Activated CD4-positive, alpha-beta T cell treated with anti-CD3 and anti-CD28 coated beads for 1 hour (primary cell): ENCODE data around the gene PATZ1.
"Not testable (repeated sequence)": the region's sequence is repeated elsewhere in the genome, so short reads cannot be mapped to it uniquely, and the experiment has no call there.

ENCODE experiments used
- DNase-seq: peaks from one replicate; pipeline ENCODE4 v3.0.0-alpha.2; 2020

PATZ1 gene, protein sequence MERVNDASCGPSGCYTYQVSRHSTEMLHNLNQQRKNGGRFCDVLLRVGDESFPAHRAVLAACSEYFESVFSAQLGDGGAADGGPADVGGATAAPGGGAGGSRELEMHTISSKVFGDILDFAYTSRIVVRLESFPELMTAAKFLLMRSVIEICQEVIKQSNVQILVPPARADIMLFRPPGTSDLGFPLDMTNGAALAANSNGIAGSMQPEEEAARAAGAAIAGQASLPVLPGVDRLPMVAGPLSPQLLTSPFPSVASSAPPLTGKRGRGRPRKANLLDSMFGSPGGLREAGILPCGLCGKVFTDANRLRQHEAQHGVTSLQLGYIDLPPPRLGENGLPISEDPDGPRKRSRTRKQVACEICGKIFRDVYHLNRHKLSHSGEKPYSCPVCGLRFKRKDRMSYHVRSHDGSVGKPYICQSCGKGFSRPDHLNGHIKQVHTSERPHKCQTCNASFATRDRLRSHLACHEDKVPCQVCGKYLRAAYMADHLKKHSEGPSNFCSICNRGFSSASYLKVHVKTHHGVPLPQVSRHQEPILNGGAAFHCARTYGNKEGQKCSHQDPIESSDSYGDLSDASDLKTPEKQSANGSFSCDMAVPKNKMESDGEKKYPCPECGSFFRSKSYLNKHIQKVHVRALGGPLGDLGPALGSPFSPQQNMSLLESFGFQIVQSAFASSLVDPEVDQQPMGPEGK

DNA sequence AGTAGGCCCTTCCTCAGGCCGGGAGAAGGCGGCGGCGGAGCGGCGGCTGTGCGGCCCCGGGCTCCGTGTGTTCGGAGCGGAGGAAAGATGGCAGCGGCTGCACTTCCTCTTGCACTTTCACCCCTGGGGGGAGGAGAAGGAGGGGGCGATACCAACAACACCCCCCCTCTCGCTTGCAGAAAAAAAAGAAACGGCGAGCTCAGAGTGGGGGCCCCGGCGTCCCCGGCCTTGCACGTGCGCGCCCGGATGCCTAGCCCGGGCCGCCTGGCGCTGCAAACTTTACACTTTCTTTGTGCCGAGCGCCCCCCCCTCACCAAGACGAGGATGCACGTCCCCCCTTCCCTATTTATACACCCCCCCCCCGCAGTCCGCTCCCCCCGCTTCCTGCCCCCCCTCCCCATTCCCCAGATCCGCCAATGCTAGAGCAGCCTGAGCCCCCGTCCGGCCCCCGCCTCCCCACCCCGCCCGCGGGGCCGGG is at the start of gene PATZ1:
PATZ1 (minus strand) TSS at position 92 of the 478 bp plus-strand sequence. CDS start 744 bp downstream, outside the sequence.
- DNase-seq = peak; percentile 61

DNA sequence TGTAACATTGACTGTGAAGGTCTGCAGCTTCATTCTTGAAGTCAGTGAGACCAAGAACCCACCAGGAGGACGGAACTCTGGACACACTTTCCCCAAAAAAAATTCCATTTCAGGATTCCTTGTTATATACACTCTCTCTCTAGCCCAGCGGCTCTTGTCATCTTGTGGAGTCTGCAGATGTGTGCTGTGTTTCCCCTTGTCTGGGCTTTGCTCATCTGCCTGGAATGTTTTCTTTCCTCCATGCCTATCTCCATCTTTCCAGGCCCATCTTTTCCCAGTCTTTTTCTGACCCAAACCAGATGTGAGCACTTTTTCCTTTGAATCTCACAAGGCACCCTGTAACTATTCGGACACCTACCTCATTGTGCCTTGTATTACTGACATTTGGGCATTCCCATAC is 48.2 kb upstream of the PATZ1 start:
- DNase-seq = no peak

DNA sequence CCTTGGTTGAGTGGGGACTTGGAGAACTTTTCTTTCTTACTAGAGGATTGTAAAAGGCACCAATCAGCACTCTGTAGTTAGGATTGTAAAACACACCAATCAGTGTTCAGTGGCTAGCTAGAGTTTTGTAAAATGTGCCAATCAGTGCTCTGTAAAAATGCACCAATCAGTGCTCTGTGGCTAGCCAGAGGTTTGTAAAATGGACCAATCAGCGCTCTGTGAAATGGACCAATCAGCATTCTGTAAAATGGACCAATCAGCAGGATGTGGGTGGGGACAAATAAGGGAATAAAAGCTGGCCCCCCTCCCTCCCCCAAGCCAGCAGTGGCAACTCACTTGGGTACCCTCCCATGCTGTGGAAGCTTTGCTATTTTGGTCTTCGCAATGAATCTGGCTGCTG is 47.7 kb upstream of the PATZ1 start:
- DNase-seq = no peak

GRCh38 chr22:31378651-31379050 is 32.5 kb upstream of the PATZ1 start:
- DNase-seq = not testable (repeated sequence)

DNA sequence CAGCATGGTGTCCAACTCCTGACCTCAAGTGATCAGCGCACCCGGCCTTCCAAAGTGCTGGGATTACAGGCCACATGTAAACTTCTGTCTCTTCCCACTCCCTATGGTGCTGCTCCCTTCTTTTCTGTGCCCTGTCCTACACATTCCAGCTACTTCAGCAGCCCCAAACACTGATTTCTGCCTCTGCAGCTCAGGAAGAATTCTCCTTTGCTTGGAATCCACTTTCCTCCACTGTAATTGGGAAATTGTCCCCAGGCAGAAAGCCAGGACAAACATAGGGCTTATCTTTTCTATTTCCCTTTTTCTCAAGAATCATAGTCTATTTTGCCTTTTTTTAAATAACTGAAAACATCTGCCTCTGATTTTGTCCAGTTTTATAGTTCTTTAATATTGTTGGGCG is 32.0 kb upstream of the PATZ1 start:
- DNase-seq = no peak

GRCh38 chr22:31377612-31378011 is 31.5 kb upstream of the PATZ1 start:
- DNase-seq = no peak

DNA sequence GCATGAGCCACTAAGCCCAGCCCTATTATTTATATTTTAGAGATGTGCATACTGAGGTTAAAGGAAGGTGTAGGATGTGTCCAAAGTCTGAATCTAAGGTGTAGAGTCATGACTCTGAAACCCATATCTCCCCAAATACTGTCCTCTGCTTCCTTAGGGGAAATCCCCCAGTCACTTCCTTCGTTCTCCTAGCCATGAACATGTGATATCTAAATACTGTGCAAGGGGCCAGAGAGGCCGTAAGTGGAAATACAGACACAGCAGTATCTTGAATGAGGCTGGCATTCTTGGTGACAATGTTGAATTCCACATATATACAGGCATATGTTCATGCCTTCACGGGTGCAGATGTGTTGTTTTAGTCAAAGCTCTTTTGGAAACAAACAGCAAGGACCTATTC is 21.3 kb upstream of the PATZ1 start:
- no peak for DNase-seq

DNA sequence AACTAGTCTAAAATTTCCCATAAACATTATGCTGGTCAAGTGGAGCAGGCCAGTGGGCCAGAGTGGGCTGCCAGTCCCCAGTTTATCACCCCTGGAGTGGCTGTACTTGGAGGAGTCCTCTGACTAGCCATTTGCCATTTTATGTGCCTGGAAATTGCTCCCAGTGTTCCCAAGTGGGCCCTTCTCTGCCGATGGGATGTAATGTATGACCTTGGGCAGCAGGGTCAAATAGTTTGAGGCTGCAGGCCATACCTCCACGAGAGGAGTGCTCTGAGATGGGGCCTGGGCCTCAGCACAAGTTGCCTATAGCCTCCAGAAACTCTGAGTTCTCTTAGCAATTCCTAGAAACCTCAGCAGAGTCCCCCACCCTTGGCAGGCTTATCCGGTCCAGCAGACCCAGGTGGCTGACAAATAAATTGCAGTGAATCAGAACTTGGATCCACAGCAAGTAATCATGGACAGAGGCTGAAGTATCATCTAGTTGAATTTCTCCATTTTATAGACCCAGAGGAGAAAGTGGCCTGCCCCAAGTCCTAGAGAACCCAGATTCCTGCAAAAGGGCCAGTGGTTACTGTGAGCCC is 17.8 kb upstream of the PATZ1 start:
- DNase-seq = no peak

DNA sequence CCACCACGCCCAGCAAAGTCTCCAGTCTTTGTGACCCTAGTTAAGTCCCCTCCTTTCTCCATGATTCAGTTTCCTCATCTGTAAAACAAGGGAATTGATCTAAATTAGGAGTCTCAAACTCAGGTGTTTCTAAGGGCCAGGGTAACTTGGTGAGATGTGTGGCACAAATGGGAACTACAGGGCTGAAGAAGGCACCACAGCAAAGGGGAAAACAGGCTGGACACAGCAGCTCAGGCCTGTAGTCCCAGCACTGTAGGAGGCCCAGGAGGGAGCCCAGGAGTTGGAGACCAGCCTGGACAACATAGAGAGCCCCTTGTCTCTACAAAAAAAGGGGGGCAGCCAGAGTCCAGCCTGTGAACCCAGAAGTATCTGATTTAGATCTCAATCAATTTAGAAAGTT is 15.6 kb upstream of the PATZ1 start:
- no peak for DNase-seq

- DNase-seq = no peak
Observed at GRCh38 chr22:31360029-31360428, 13.9 kb upstream of the PATZ1 start.

DNA sequence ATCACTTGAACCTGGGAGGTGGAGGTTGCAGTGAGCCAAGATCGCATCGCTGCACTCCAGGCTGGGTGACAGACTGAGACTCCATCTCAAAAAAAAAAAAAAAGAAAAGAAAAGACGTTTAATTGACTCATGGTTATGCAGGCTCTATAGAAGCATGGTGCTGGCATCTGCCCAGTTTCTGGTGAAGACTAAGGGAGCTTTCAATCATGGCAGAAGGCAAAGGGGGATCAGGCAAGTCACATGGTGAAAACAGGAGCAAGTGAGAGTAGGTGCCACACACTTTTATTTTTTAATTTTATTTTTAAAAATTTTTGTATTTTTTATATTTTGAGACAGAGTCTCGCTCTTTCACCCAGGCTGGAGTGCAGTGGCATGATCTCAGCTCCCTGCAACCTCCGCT is 8.4 kb upstream of the PATZ1 start:
- DNase-seq = no peak

GRCh38 chr22:31350410-31350863 is 4.3 kb upstream of the PATZ1 start:
- DNase-seq = no peak

DNA sequence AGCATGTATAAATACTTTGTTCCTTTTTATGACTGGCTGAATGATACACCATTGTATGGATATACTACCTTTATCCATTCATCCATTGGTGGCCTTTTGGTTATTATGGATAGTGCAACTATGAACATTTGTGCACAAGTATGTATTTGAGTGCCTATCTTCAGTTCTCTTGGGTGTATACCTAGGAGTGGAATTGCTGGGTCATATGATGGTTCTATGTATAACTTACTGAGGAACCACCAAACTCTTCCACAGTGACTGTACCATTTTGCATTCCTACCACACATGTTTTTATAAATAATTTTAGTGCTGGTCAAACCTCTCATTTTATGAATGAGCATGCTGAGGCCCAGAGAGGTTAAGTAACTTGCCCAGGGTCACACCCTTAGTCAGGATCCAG is 3.8 kb upstream of the PATZ1 start:
- no peak for DNase-seq

DNA sequence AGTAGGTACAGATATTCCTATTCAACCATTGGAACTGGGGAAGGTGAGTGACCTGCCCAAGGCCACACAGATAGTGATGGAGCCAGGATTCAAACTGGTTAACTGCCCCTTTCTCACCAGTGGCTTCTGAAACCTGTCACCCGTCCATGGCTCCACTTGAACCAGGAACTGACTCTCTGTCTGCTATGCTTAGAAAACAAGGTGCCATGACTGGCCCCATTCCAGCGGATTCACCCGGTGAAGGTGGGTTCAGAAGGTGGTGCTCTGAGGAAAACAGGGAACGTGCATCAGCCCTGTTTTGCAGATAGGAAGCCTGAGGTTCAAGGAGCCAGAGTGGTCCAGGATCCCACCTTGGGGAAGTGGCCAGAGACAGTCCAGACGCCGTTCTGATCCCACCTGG is 2.6 kb upstream of the PATZ1 start:
- DNase-seq = no peak

- not testable (repeated sequence) for DNase-seq
Observed at GRCh38 chr22:31348009-31348337, 1.8 kb upstream of the PATZ1 start.

- DNase-seq = peak; percentile 15
Observed at GRCh38 chr22:31347251-31348008, 1.3 kb upstream of the PATZ1 start.

DNA sequence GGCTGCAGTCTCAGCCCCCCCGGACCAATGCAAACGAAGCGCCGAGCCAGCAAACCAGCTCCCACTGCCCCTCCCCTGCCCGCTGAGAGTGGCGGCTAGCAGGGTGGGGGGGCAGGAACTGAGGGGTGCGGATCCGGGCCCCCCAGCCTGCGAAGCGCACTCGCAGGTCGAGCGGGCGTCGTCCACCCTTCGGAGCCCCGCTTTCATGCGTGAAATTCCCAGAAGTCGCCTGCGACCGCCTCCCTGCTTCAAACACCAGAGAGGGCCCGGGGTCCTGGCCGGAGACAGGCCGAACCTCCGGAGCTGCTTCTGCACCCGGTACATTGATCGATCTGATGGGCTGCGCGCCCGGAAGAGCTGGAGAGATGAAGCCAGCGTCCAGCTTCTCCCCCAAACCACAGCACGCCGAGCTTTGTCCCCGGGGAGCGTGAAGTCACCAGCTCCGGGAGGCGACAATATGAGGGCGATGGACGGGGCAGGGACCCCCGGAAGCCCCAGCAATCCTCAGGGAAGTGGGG is 646 bp upstream of the PATZ1 start:
- peak; percentile 24 for DNase-seq

DNA sequence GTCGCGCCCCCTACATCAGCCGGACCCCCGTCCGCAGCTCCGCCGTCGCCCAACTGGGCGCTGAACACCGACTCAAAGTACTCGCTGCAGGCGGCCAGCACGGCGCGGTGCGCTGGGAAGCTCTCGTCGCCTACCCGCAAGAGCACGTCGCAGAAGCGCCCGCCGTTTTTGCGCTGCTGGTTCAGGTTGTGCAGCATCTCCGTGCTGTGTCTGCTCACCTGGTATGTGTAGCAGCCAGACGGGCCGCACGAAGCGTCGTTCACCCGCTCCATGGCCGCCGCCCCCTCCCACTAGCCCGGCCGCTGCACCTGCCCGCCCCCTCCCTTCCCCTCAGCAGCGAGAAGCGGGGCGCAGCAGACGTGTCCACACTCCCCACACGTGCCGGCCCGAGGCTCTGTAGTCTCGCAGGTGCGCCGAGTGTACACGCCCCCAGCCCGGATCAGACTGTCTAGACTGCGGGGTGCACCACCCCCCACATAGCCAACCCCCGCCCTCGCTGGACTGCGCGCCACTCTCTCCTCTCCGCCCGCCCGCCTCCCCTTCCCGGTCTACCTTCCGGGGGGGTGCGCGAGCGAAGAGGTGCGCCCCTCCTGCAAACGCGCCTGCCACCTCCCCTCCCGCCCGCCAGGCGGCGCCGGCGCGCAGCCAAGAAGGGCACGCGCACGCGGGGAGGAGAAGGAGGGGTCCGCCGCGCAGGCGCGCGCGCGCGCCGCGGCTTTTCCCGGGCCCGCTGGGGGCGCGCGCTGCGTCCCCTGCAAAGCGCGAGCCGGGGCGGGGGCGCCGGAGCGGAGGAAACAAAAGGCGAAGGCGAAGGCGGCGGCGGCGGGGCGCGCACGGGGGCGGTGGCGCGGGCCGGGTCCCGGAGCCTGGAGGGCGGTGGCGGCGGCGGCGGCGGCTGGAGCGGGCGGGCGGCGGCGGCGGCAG is 553 bp downstream of the PATZ1 start:
- DNase-seq = peak; percentile 84

GRCh38 chr22:31344578-31345330 is 1.4 kb downstream of the PATZ1 start:
- DNase-seq = peak; percentile 9

DNA sequence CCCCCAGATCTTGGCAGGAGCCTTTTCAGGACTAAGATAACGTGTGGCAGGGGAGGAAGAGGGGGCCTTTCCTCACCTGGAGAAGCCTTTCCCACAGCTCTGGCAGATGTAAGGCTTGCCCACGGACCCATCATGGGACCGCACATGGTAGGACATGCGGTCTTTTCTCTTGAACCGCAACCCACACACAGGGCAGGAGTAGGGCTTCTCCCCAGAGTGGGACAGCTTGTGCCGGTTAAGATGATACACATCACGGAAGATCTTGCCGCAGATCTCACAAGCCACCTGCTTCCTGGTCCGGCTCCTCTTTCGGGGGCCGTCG is 1.9 kb downstream of the PATZ1 start:
- no peak for DNase-seq
